K562 (cell line): Measurements from ENCODE around the gene EIF2S3. TPM values are rescaled to one million over a fixed set of nuclear protein-coding genes. Genes with fewer than 3 reads are reported as not detected.

Experiments used
- BRD9 ChIP-seq: fragments of 450-650 bp; IDR thresholded peaks from 2 replicates; pipeline ENCODE4 v1.6.1; 2018; ENCODE audit warnings: low read depth; ENCODE audit not compliant: partially characterized antibody
- CBFA2T3 ChIP-seq: fragments of 450-650 bp; IDR thresholded peaks from 2 replicates; pipeline ENCODE4 v1.6.1; 2017
- JUND ChIP-seq, 2 experiments: IDR thresholded peaks; 2 replicates in 1 of 2; 3 replicates in 1 of 2; pipeline ENCODE4 v1.6.1; 2011; ENCODE audit warnings: borderline replicate concordance in 2 of 2, low read depth in 2 of 2, low read length in 2 of 2, improper control_type of control experiment in 1 of 2, missing biosample characterization in 1 of 2, missing genetic modification characterization in 1 of 2, missing genetic modification reagents in 1 of 2
- NFE2 ChIP-seq: IDR thresholded peaks from 2 replicates; pipeline ENCODE4 v1.6.1; 2014; ENCODE audit warnings: antibody characterized with exemption, low read depth
- RCOR1 ChIP-seq, 2 experiments: IDR thresholded peaks; 2 replicates each; pipeline ENCODE4 v1.6.1; 2012; ENCODE audit warnings: low read depth in 2 of 2, low read length in 2 of 2, borderline replicate concordance in 1 of 2, improper control_type of control experiment in 1 of 2
- SMAD1 ChIP-seq: fragments of 150-350 bp; IDR thresholded peaks from 2 replicates; pipeline ENCODE4 v1.6.1; 2014; ENCODE audit warnings: low read length, low read depth; ENCODE audit not compliant: partially characterized antibody
- SMARCE1 ChIP-seq: fragments of 450-650 bp; IDR thresholded peaks from 2 replicates; pipeline ENCODE4 v1.7.1; 2016; ENCODE audit warnings: mild to moderate bottlenecking
- STAT5A ChIP-seq: IDR thresholded peaks from 2 replicates; pipeline ENCODE4 v1.6.1; 2012; ENCODE audit warnings: low read length, inconsistent platforms, borderline replicate concordance
- THRAP3 ChIP-seq: fragments of 450-650 bp; IDR thresholded peaks from 2 replicates; pipeline ENCODE4 v1.6.1; 2016; ENCODE audit warnings: mild to moderate bottlenecking, inconsistent platforms, borderline replicate concordance
- ZNF133 ChIP-seq: fragments of 250-450 bp; sonication (Bioruptor Pico); IDR thresholded peaks from 2 replicates; pipeline ENCODE4 v1.4.0; 2020; ENCODE audit warnings: mild to moderate bottlenecking
- ZNF699 ChIP-seq: fragments of 250-450 bp; sonication (Bioruptor Pico); IDR thresholded peaks from 2 replicates; pipeline ENCODE4 v1.8.0; 2021; ENCODE audit warnings: mild to moderate bottlenecking, moderate library complexity; ENCODE audit not compliant: insufficient replicate concordance
- polyA plus RNA-seq, 8 experiments: library from polyadenylated mRNA; depleted of rRNA in 4 of 8; stranded (reverse) in 5 of 8; unstranded in 3 of 8; fragments of >200 nt; fragmentation: Nextera tagmentation in 2 of 8; fragmentation: Illumina TruSeq in 1 of 8; extraction: Ambion mirVana in 2 of 8; extraction: Trizol in 1 of 8; gene quantifications; 2 replicates each; pipeline versions ENCODE4 v1.2.1 to v1.2.3, GENCODE V29; 2011 to 2014; ENCODE audit warnings: inconsistent platforms in 1 of 8, missing spikeins in 1 of 8
- total RNA-seq, 7 experiments: library from RNA; depleted of rRNA in 6 of 7; stranded (reverse); fragments of >200 nt in 6 of 7; fragmentation: Illumina TruSeq in 2 of 7; extraction: Trizol in 2 of 7; gene quantifications; 2 replicates each; pipeline versions ENCODE4 v1.2.1 to v1.2.3, GENCODE V29; 2011 to 2021; ENCODE audit warnings: low replicate concordance in 1 of 7
- TF ChIP-seq, protein P1 (sequence below), 2 experiments: fragments of 450-650 bp in 1 of 2; sonication (generic) in 1 of 2; formaldehyde crosslinking in 1 of 2; IDR thresholded peaks in 1 of 2; conservative IDR thresholded peaks in 1 of 2; 2 replicates each; pipeline versions ENCODE4 v1.6.1 to v1.8.1; 2016 to 2023; ENCODE audit warnings: mild to moderate bottlenecking in 2 of 2, moderate library complexity in 2 of 2, inconsistent platforms in 1 of 2, missing genetic modification reagents in 1 of 2
- TF ChIP-seq, protein P2 (sequence below), 2 experiments: fragments of 450-650 bp; IDR thresholded peaks; 2 replicates each; pipeline ENCODE4 v1.6.1; 2016; ENCODE audit warnings: mild to moderate bottlenecking in 2 of 2, borderline replicate concordance in 1 of 2, low read depth in 1 of 2, moderate library complexity in 1 of 2
- TF ChIP-seq, protein P3 (sequence below), 2 experiments: fragments of 450-650 bp; IDR thresholded peaks; 2 replicates each; pipeline ENCODE4 v1.6.1; 2016
- TF ChIP-seq, protein P4 (sequence below): fragments of 450-650 bp; formaldehyde crosslinking; IDR thresholded peaks from 2 replicates; pipeline ENCODE4 v1.4.0; 2020; ENCODE audit warnings: mild to moderate bottlenecking

The EIF2S3 gene
- total and polyA plus RNA-seq, 9 of the 15 experiments (the other 6 are each of a cell fraction or from before 2014, with no cell fraction given): 148 to 439 (median 275) TPM

DNA sequence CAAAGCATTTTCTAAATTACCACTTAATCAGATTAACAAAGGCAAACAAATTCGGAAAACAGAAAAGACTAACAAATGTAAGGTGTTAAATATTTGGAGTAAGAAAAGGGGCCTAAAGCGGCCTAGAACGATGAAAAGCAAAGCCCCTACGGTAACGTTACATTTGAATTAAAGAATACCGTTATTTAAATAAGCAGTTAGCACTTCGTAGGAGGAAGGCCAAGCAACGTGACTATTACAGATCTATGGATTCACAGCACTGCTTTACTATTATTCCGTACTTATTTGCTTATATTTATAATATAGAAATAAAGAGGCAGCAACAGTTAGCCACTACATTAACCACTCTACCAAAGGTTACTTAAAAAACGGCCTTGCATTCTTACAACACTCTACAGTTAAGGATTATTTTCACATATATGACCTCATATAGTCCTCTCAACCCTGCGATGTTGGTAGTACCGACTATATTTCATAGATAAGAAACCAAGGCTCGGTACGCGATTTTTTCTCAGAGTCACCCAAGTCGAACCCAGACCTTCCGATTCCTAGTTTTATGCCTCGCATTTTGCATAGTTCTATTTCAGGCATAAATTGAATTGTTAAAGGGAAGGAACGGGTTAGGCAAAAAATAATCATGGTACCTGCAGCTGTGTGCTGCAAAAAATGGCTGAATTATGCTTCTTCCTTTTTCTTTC is 30.6 kb upstream of the EIF2S3 start (continued):
- TF ChIP-seq THRAP3: no peak
- TF ChIP-seq, protein P1, sequence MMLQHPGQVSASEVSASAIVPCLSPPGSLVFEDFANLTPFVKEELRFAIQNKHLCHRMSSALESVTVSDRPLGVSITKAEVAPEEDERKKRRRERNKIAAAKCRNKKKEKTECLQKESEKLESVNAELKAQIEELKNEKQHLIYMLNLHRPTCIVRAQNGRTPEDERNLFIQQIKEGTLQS (IDR thresholded peaks at IDR 0.05): 0 out of 2 replicates have a peak, but pooled peaks have one; percentile 23
- TF ChIP-seq, protein P1 (CRISPR knock-in tag; conservative IDR thresholded peaks at IDR 0.05): no peak
- no peak for TF ChIP-seq STAT5A
- TF ChIP-seq SMAD1: no peak
- no peak for TF ChIP-seq NFE2
- TF ChIP-seq, protein P2, sequence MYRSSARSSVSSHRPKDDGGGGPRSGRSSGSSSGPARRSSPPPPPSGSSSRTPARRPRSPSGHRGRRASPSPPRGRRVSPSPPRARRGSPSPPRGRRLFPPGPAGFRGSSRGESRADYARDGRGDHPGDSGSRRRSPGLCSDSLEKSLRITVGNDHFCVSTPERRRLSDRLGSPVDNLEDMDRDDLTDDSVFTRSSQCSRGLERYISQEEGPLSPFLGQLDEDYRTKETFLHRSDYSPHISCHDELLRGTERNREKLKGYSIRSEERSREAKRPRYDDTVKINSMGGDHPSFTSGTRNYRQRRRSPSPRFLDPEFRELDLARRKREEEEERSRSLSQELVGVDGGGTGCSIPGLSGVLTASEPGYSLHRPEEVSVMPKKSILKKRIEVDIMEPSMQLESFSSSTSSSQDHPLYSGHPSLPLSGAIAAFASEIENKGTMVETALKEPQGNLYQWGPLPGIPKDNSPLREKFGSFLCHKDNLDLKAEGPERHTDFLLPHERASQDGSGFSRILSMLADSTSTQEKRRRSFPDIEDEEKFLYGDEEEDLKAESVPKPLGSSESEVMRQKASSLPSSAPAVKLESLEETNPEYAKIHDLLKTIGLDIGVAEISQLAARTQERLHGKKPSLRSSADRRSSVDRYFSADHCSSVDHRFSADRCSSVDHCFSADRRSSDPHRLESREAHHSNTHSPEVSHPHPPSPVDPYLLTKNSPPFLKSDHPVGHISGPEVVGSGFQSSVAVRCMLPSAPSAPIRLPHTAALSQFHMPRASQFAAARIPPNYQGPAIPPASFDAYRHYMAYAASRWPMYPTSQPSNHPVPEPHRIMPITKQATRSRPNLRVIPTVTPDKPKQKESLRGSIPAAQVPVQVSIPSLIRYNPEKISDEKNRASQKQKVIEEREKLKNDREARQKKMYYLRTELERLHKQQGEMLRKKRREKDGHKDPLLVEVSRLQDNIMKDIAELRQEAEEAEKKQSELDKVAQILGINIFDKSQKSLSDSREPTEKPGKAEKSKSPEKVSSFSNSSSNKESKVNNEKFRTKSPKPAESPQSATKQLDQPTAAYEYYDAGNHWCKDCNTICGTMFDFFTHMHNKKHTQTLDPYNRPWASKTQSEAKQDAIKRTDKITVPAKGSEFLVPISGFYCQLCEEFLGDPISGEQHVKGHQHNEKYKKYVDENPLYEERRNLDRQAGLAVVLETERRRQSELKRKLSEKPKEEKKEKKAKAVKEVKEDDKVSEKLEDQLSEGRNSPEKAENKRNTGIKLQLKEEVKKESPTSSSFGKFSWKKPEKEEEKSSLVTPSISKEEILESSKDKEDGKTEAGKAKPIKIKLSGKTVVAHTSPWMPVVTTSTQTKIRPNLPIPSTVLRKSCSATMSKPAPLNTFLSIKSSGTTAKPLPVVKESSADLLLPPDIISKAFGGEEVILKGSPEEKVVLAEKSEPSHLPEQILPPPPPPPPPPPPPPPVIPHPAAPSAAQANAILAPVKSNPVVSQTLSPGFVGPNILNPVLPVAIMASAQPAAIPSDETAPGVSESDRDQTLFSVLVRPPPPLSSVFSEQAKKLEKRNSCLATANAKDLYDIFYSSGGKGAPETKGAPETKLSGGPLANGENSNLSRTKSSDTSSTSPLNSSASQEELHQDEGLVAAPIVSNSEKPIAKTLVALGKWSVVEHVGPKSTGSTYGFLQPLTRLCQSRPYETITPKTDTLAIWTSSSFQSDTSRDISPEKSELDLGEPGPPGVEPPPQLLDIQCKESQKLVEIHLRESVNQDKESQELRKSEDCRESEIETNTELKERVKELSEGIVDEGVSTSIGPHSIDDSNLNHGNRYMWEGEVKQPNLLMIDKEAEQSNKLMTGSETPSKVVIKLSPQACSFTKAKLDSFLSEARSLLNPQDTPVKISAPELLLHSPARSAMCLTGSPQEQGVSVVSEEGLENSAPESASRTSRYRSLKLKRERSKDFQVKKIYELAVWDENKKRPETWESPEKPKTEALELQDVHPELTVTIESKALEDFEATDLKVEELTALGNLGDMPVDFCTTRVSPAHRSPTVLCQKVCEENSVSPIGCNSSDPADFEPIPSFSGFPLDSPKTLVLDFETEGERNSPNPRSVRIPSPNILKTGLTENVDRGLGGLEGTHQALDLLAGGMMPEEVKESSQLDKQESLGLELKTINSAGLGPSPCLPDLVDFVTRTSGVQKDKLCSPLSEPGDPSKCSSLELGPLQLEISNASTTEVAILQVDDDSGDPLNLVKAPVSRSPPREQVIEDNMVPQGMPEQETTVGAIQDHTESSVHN (IDR thresholded peaks at IDR 0.05; ENCODE audit: borderline replicate concordance in 1 of 2, low read depth in 1 of 2): no peak
- no peak for TF ChIP-seq ZNF133
- TF ChIP-seq RCOR1 (IDR thresholded peaks at IDR 0.05; ENCODE audit: borderline replicate concordance in 1 of 2, low read depth in 2 of 2, low read length in 2 of 2): no peak
- TF ChIP-seq, protein P3, sequence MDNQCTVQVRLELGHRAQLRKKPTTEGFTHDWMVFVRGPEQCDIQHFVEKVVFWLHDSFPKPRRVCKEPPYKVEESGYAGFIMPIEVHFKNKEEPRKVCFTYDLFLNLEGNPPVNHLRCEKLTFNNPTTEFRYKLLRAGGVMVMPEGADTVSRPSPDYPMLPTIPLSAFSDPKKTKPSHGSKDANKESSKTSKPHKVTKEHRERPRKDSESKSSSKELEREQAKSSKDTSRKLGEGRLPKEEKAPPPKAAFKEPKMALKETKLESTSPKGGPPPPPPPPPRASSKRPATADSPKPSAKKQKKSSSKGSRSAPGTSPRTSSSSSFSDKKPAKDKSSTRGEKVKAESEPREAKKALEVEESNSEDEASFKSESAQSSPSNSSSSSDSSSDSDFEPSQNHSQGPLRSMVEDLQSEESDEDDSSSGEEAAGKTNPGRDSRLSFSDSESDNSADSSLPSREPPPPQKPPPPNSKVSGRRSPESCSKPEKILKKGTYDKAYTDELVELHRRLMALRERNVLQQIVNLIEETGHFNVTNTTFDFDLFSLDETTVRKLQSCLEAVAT (IDR thresholded peaks at IDR 0.05): peak in 1 of 2 experiments; percentile 74; a peak in 2 of 4 replicates
- no peak for TF ChIP-seq SMARCE1
- TF ChIP-seq, protein P4, sequence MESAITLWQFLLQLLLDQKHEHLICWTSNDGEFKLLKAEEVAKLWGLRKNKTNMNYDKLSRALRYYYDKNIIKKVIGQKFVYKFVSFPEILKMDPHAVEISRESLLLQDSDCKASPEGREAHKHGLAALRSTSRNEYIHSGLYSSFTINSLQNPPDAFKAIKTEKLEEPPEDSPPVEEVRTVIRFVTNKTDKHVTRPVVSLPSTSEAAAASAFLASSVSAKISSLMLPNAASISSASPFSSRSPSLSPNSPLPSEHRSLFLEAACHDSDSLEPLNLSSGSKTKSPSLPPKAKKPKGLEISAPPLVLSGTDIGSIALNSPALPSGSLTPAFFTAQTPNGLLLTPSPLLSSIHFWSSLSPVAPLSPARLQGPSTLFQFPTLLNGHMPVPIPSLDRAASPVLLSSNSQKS: no peak
- TF ChIP-seq JUND (IDR thresholded peaks at IDR 0.05; ENCODE audit: borderline replicate concordance, low read depth, low read length): no peak
- TF ChIP-seq JUND (tag; IDR thresholded peaks at IDR 0.05; ENCODE audit: borderline replicate concordance, low read depth, low read length): 0 out of 3 replicates have a peak, but pooled peaks have one; percentile 29
- TF ChIP-seq BRD9: no peak
- no peak for TF ChIP-seq ZNF699 (CRISPR knock-in tag)
- TF ChIP-seq CBFA2T3: no peak
